Esophagus squamous epithelium (tissue), 5 donors: ENCODE data around the gene NBPF6. TPM values are rescaled to one million over a fixed set of nuclear protein-coding genes. Genes with fewer than 3 reads are reported as not detected.
"Not testable (repeated sequence)": the region's sequence is repeated elsewhere in the genome, so short reads cannot be mapped to it uniquely, and the experiment has no call there.

ENCODE experiments used
- DNase-seq: peaks from one replicate; lab custom pipeline; 2025; lab: John Stamatoyannopoulos, UW
- H3K27ac ChIP-seq, 4 donors: fragments of 200-600 bp; sonication (generic); one replicate each; pipeline ENCODE4 v1.5.1; 2016 to 2019; ENCODE audit warnings: mild to moderate bottlenecking in 1 of 4
- H3K27me3 ChIP-seq, 4 donors: fragments of 200-600 bp; sonication (generic); 1 replicate in 3 of 4; 2 replicates in 1 of 4; pipeline versions ENCODE4 v1.5.1 to v1.6.0; 2017 to 2021; ENCODE audit warnings: antibody characterized with exemption in 1 of 4
- H3K36me3 ChIP-seq, 3 donors: fragments of 200-600 bp; sonication (generic); one replicate each; pipeline ENCODE4 v1.5.1; 2016 to 2019
- H3K4me1 ChIP-seq, 3 donors: fragments of 200-600 bp; sonication (generic); one replicate each; pipeline ENCODE4 v1.5.1; 2017 to 2019
- H3K4me3 ChIP-seq, 4 donors: fragments of 200-600 bp; sonication (generic); 1 replicate in 3 of 4; 2 replicates in 1 of 4; pipeline ENCODE4 v1.5.1; 2016 to 2019; ENCODE audit warnings: mild to moderate bottlenecking in 2 of 4, moderate library complexity in 1 of 4
- H3K9me3 ChIP-seq, 3 donors: fragments of 200-600 bp; sonication (generic); one replicate each; pipeline ENCODE4 v1.5.1; 2016 to 2019
- WGBS, 2 donors: methylation state at CpG; one replicate each; pipeline ENCODE4 v1.1.5; 2018; 5-methylcytosine and 5-hydroxymethylcytosine counted together
- intact Hi-C: fragments of 100-400 bp; cut with DNase I; formaldehyde crosslinking; loops from one replicate; pipeline ENCODE4 v1.15.0; 2022
- total RNA-seq, 4 donors: library from RNA; depleted of rRNA; stranded (reverse); fragments of >200 nt; gene quantifications; one replicate each; pipeline ENCODE4 v1.1.0, GENCODE V29; 2016
- donor health status: DM: yes; HTN: yes; CAD: no.

Gene NBPF6, protein sequence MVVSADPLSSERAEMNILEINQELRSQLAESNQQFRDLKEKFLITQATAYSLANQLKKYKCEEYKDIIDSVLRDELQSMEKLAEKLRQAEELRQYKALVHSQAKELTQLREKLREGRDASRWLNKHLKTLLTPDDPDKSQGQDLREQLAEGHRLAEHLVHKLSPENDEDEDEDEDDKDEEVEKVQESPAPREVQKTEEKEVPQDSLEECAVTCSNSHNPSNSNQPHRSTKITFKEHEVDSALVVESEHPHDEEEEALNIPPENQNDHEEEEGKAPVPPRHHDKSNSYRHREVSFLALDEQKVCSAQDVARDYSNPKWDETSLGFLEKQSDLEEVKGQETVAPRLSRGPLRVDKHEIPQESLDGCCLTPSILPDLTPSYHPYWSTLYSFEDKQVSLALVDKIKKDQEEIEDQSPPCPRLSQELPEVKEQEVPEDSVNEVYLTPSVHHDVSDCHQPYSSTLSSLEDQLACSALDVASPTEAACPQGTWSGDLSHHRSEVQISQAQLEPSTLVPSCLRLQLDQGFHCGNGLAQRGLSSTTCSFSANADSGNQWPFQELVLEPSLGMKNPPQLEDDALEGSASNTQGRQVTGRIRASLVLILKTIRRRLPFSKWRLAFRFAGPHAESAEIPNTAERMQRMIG
- not detected for total RNA-seq

DNA sequence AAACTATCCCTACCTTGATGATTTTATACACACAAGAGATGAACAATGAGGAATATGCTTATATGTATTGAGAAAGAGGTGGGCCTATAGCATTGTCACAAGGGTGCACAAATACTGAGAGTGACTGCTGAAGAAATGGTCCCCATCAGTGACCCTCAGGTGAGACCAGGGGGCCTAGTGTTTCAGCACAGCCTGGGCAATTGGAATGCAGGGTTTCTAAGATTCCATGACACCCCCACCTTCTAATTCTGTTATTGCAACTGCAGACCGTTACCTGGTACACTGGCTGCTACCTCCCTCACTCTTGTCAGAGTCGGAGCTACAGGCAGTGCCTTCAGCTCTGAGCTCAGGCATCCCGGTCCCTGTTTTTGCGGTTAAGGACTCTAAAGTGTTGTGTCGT, at the start of gene NBPF6:
TSS of gene NBPF6 (plus strand) at position 301 of the 400 bp plus-strand sequence. CDS start 259 bp downstream, outside the sequence.
- H3K9me3 ChIP-seq, H3K4me1 ChIP-seq, intact Hi-C loops, H3K4me3 ChIP-seq, DNase-seq, H3K36me3 ChIP-seq, H3K27ac ChIP-seq, H3K27me3 ChIP-seq: not testable (repeated sequence)
- WGBS, 2 donors: 95% methylated on average over 2 of the region's 5 CpGs; no CpG with 5 or more reads in 1 of the 2 donors

DNA sequence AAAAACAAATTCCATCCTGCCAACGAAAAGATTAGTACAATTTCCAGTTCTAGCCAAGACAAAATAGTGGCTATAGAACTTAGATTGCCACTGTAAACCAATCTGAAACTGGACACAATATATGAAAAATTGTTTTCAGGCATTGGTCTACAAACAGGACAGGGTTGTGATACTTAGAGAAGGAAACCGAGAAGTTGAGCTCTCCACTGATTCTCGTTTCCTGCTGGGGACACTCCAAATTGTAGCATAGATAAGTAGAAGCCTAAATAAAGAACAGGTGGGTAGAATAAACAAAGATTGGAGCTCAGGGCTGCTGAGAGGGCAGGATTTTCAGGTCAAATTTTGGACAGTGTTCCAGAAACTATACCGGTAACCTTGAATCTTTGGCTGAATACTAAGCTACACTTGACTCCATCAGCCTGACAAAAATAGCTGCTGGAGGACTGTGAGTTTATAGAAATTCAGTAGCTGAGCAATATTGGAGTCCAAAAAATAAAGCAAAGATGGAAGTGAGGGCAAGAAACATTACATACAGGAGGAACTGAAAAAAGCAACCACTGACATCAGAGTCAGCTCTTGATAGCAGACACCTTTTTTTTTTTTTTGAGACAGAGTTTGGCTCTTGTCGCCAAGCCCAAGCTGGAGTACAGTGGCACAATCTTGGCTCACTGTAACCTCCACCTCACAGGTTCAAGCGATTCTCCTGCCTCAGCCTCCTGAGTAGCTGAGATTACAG, 38.9 kb upstream of the NBPF6 start:
- H3K27me3 ChIP-seq, H3K36me3 ChIP-seq, intact Hi-C loops, DNase-seq, H3K4me3 ChIP-seq, H3K9me3 ChIP-seq, H3K27ac ChIP-seq, H3K4me1 ChIP-seq: not testable (repeated sequence)
- no CpG with 5 or more reads among the region's 6 CpGs for WGBS, 2 donors

DNA sequence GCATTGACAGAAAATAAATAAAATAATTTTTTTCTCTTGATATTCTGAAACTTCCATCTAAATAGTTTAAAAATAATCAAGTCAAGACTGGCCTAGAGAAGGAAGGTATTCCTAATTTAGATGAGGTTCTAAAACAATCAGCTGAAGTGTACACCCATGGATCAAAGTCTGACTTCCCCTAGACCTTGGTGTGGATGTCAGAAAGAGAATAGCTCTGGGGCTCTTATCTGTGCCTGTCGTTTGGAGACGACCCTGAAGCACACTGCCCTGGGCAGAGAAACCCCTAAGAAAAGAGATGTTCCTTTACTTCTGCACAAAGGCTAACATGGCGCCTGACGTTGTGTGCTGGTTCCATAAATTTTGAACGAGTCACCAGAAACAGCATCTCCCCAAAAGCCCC, 30.0 kb upstream of the NBPF6 start:
- WGBS, 2 donors: no CpG with 5 or more reads among the region's 5 CpGs
- DNase-seq, H3K27ac ChIP-seq, H3K27me3 ChIP-seq, intact Hi-C loops, H3K4me3 ChIP-seq, H3K36me3 ChIP-seq, H3K9me3 ChIP-seq, H3K4me1 ChIP-seq: not testable (repeated sequence)

DNA sequence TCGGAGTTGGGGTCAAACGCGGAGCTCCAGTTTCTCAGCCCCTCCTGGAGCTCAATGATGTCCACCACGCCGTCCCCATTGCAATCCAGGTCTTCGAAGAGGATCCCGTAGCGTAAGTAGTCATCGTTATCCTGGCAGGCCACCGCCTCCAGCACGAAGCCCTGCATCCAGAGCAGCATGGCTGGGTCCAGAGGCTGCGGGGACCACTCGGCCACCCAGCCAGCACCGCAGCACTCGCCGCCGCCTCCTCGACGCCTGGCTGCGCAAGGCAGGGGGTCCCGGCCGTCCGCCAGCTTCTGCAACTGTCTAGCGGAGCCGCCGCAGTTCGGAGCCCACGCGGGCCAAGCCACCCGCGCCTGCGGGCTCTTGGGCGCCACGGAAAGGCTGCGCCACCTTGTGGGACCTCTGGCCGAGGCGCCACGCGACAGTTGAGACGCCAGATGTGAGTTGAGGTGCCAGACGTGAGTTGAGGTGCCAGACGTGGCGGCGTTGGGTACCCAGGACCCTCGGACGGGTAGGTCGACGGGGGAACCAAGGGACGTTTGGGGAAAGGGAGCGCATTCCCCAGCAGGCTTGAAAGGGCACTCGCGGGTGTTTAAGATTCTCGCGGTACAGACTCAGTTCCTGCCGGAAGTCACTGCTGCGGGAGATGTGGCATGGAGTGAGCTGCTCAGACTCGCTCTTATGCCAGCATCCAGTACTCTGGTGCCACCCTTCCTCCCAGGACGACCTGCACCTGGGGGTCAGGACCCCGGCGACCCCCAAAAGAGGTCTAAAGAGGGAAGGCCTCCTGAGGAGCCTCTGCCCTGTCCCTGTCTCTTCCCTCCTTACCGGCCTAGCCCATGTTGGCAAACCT, 28.9 kb upstream of the NBPF6 start:
- intact Hi-C loops, H3K9me3 ChIP-seq, H3K4me3 ChIP-seq, H3K27me3 ChIP-seq, H3K36me3 ChIP-seq, H3K27ac ChIP-seq, H3K4me1 ChIP-seq, DNase-seq: not testable (repeated sequence)
- no CpG with 5 or more reads among the region's 61 CpGs for WGBS, 2 donors

DNA sequence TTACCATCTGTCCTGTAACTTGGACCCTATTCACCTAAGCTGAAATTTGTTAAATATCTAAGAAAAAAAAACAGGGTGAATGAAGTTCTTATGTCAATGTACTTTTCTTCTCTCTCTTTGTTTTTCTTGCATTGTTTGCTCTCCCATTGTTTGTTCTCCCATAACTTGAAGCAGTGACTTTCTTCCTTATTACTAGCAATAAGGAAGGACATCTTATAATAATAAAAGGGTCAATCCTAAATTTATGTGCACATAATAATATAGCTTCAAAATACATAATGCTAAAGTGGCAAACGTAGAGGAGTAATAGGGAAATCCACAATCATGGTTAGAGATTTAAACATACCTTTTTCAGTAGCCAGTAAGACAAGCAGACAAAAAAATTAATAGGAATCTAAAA, 23.3 kb upstream of the NBPF6 start:
- WGBS, 2 donors: no CpG with 5 or more reads among the region's 1 CpG
- H3K36me3 ChIP-seq, intact Hi-C loops, H3K9me3 ChIP-seq, H3K4me1 ChIP-seq, DNase-seq, H3K27me3 ChIP-seq, H3K27ac ChIP-seq, H3K4me3 ChIP-seq: not testable (repeated sequence)

DNA sequence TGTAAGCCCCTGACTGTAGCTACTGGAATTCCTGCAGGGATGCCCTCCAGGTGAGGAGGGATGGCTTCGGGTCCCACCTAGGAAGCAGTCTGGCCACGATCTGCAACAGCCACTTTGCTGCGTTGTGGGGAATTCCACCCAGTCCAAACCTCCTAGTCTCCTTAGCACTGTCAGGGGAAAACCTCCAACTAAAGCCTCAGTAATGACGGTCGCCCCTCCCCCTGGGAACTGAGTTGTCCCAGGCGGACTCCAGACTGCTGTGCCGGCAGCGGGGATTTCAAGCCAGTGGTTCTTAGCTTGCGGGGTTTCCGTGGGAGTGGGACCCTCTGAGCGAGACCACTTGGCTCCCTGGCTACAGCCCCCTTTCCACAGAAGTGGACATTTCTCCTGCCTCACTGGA, 18.1 kb upstream of the NBPF6 start:
- intact Hi-C loops, H3K27ac ChIP-seq, H3K4me3 ChIP-seq, DNase-seq, H3K27me3 ChIP-seq, H3K9me3 ChIP-seq, H3K36me3 ChIP-seq, H3K4me1 ChIP-seq: not testable (repeated sequence)
- WGBS, 2 donors: no CpG with 5 or more reads among the region's 11 CpGs

DNA sequence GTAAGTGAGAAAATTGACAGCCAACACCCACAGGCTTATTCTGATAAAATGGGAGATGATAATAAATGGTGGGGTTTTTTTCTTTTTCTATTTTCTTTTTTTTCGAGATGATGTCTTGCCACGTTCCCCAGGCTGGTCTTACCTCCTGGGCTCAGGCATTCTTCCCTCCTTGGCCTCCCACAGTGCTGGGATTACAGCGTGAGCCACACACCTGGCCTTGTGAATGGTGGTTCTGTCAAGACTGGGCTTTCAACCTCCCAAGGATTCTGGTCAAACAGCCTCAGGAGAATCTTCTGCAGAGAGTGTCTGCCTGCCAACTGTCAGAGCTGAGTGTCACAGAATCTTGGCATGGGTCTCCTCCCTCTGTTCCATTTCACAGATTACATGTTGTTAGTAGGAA, 16.7 kb upstream of the NBPF6 start:
- H3K4me1 ChIP-seq, H3K9me3 ChIP-seq, H3K27ac ChIP-seq, H3K27me3 ChIP-seq, H3K36me3 ChIP-seq, intact Hi-C loops, DNase-seq, H3K4me3 ChIP-seq: not testable (repeated sequence)
- no CpG with 5 or more reads among the region's 3 CpGs for WGBS, 2 donors

DNA sequence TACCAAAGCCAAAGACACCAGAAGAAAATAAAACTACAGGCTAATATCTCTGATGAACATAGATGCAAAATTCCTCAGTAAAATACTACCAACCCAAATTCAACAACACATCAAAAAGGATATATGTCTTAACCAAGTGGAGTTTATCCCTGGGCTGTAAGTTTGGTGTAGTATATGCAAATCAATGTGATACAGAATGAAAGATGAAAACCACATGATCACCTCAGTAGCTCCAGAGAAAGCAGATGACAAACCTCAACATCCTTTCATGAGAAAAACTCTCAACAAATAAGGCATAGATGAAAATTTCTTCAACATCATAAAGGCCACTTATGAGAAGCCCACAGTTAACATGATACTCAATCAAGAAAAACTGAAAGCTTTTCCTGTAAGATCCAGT, 11.6 kb upstream of the NBPF6 start:
- H3K4me1 ChIP-seq, H3K36me3 ChIP-seq, H3K27ac ChIP-seq, DNase-seq, H3K27me3 ChIP-seq, intact Hi-C loops, H3K4me3 ChIP-seq, H3K9me3 ChIP-seq: not testable (repeated sequence)

DNA sequence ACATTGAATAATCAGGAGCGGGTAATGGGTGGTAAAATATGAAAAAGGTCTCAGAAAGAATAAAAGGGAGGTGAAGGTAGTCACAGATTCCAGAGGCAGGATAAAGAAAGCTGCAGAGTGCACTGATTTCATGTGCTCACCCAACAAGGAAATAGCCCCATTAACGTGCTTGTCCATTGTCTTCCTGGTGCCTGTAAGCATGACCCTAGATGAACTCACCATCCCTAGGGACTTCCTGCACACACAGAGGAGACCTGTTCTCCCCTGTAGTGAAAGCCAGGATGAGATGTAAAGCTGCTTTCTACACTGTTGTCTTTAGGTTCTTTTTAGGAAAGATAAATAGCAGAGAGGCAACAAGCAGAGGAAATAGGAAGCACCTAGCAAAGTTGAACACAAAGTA, 4.4 kb downstream of the NBPF6 start:
- H3K36me3 ChIP-seq, H3K9me3 ChIP-seq, H3K4me3 ChIP-seq, H3K27ac ChIP-seq, intact Hi-C loops, DNase-seq, H3K4me1 ChIP-seq, H3K27me3 ChIP-seq: not testable (repeated sequence)
- no CpG with 5 or more reads among the region's 2 CpGs for WGBS, 2 donors

DNA sequence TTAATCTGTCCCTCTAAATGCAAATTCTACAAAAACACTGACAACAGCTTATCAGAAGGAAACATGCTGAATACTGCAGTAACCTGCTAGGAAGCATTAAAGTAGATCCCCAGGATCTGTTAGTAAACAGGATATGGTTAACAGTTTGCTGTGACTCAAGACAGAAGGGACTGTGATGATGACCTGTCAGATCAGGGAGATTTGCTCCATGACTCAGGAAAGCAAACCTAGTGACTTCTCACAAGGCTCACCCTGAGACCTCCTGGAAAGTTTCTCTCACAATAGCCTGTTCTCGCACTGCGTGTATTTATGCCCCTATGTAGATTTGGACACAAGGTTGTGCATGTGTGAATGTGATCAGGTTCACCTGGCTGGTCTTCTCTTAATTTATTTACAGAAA, 8.5 kb downstream of the NBPF6 start:
- H3K9me3 ChIP-seq, intact Hi-C loops: not testable (repeated sequence)
- WGBS, 2 donors: no CpG with 5 or more reads among the region's 2 CpGs

DNA sequence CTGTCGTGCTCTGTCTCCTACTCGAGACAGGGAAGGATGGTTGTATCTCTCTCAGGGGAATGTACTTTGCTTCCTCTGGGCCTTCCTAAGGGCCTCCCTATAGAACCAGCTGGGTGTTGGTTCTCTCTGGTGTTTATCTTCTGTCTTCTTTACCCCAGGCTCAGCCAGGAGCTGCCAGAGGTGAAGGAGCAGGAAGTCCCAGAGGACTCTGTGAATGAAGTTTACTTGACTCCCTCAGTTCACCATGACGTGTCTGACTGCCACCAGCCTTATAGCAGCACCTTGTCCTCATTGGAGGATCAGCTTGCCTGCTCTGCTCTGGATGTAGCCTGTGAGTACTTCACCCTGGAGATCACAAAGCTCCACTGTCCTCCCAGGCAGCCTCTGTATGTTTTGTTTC, 11.6 kb downstream of the NBPF6 start:
- DNase-seq, H3K36me3 ChIP-seq, H3K9me3 ChIP-seq, intact Hi-C loops, H3K27me3 ChIP-seq, H3K4me3 ChIP-seq, H3K4me1 ChIP-seq, H3K27ac ChIP-seq: not testable (repeated sequence)
- WGBS, 2 donors: no CpG with 5 or more reads among the region's 3 CpGs

More for the DNA sequence above, 8.5 kb downstream of the NBPF6 start:
- H3K27ac ChIP-seq, H3K27me3 ChIP-seq, DNase-seq, H3K4me3 ChIP-seq, H3K4me1 ChIP-seq, H3K36me3 ChIP-seq: not testable (repeated sequence)

DNA sequence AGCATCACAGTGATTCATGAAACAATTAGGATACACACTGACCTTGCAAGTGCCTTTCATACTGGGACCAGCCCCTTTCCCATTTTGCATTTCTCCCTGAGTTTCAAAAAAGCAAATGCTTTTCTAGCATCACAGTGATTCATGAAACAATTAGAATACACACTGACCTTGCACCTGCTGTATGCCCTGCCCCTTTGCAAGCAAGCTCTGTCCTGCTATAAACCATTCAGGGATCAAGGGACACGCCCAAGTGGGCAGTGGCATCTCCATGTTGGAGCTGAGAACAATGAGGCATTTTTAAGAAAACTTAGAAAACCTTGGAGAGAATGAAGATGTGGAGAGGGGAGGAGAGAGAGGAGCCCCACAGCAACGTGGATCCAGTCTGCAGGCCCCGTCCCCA, 13.8 kb downstream of the NBPF6 start:
- H3K9me3 ChIP-seq, H3K4me1 ChIP-seq, intact Hi-C loops, H3K27ac ChIP-seq, H3K27me3 ChIP-seq, H3K36me3 ChIP-seq, H3K4me3 ChIP-seq, DNase-seq: not testable (repeated sequence)
- WGBS, 2 donors: no CpG with 5 or more reads among the region's 3 CpGs
